ENCODE data around the gene WAS.
"Not testable (repeated sequence)": the region's sequence is repeated elsewhere in the genome, so short reads cannot be mapped to it uniquely, and the experiment has no call there.

WAS gene

DNA sequence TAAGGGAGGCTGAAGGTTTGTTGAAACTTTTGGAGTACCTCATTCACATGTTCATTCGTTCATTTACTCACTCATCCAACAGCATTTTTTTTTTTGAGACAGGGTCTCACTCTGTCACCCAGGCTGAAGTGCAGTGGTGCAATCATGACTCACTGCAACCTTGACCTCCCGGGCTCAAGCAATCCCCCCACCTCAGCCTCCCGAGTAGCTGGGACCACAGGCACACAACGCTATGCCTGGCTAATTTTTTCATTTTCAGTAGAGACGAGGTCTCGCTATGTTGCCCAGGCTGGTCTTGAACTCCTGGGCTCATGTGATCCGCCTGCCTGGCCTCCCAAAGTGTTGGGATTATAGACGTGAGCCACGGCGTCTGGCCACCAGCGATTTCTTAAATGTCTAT, 15.4 kb upstream of the WAS start:
- not testable (repeated sequence) for H3K4me3 ChIP-seq (ENCODE audit: low read length); H3K9me3 ChIP-seq (ENCODE audit: low read length); H3K27me3 ChIP-seq (ENCODE audit: insufficient read depth, low read length); H3K4me1 ChIP-seq (ENCODE audit: insufficient read depth, low read length); H2AFZ ChIP-seq (ENCODE audit: low read depth, low read length); H3K36me3 ChIP-seq (ENCODE audit: insufficient read depth, low read length)

DNA sequence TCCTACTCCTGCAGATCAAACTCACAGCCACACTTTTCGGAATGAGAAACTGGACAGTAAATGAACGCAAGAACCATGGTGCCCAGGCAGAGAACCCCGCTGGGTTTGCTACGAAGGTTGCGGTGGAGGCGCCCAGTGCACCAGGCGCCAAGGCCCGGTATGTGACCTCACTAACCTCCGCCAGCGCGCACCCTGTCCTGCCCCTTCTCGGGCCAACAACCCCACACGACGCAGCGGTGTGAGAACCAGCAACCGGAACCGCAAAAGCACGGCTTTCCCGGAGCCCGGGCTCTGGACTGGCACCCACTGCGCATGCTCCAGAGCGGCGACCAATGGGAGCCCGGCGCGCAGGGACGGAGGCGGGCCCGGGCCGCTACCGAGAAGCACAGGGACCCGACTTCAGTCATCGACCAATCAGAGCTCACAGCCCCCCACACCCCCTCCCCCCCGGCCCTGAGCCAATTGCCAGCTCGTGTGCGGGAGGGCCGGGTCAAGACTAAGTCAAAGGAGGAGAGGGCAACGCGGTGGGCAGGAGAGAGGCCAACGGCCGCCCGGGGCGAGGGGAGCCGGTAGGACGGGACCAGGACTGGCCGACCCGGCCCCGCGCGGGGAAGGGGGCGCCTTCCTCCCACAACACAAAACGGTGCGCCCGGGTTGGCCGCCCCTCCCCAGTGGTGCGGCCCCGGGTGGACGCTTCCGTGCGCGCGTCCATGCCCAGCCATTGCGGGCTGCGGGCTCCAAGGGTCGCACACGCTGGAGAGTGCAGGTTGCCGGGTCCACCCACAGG, 7.3 kb upstream of the WAS start:
- H2AFZ ChIP-seq (ENCODE audit: low read depth, low read length) = no peak overlapping the region

DNA sequence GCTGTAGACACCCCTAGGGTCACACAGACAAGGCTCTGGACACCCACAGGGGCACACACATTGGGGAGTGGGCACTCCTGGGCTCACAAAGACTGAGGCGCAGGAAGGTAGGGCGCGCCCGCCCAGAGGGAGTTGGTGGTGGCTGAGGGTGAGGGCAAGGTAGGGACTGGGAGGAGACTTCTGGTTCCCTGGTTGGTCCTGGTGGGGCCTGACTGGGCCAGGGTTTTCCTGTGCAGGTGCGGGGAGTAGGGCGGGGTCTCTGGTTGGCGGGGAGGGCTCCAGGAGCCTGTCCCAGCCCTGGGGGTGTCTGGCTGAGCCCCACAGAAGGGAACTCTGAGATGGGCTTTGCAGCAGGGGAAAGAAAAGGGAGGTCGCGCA, 6.7 kb upstream of the WAS start:
- Histone ChIP-seq H2AFZ (ENCODE audit: low read depth, low read length) (no peak overlapping the region), H3K36me3 (ENCODE audit: insufficient read depth, low read length) (no peaks in the 10 kb centered on the region), H3K9me3 (ENCODE audit: low read length) (no peaks in the 10 kb centered on the region), H3K27me3 (ENCODE audit: insufficient read depth, low read length) (no peaks in the 10 kb centered on the region), H3K4me1 (ENCODE audit: insufficient read depth, low read length) (peaks cover 23% of the 10 kb centered on the region), H3K4me3 (ENCODE audit: low read length) (peak overlapping the region; percentile 65)

More for the DNA sequence above, 7.3 kb upstream of the WAS start:
- peaks cover 23% of the 10 kb centered on the region for H3K4me1 ChIP-seq (ENCODE audit: insufficient read depth, low read length)
- no peaks in the 10 kb centered on the region for H3K27me3 ChIP-seq (ENCODE audit: insufficient read depth, low read length)
- no peaks in the 10 kb centered on the region for H3K9me3 ChIP-seq (ENCODE audit: low read length)
- peak overlapping the region; percentile 65 for H3K4me3 ChIP-seq (ENCODE audit: low read length)
- no peaks in the 10 kb centered on the region for H3K36me3 ChIP-seq (ENCODE audit: insufficient read depth, low read length)

DNA sequence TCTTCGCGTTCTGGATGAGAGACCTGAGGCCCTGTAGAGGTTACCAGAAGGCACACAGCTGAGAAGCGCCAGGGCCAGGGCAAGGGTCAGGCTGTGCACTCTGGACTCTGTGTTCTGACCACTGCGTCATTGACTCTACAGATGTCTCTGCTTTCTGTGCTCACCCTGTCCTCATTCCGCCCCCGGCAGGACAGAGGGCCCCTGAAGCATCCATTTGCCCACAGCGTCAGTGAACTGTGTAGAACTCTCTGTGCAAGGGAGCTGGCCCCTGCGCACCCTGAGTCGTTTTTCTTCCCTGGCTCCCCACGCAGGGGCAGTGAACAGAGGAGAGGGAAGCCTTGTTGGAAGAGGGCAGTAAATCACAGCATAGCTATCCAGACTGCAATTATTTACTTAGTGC, 6.1 kb upstream of the WAS start:
- H3K4me1 ChIP-seq (ENCODE audit: insufficient read depth, low read length) = peaks cover 23% of the 10 kb centered on the region
- H3K27me3 ChIP-seq (ENCODE audit: insufficient read depth, low read length) = no peaks in the 10 kb centered on the region
- no peaks in the 10 kb centered on the region for H3K9me3 ChIP-seq (ENCODE audit: low read length)
- H3K4me3 ChIP-seq (ENCODE audit: low read length) = peak overlapping the region; percentile 65
- H3K36me3 ChIP-seq (ENCODE audit: insufficient read depth, low read length) = no peaks in the 10 kb centered on the region
- H2AFZ ChIP-seq (ENCODE audit: low read depth, low read length) = no peak overlapping the region

DNA sequence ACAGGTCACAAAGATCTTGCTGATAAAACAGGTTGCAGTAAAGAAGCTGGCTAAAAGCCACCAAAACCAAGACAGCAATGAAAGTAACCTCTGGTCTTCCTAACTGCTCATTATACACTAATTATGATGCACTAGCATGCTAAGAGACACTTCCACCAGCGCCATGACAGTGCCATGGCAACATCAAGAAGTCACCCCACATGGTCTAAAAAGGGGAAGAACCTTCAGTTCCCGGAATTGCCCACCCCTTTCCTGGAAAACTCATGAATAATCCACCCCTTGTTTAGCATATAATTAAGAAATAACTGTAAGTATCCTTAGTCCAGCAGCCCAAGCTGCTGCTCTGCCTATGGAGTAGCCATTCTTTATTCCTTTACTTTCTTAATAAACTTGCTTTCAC, 3.1 kb upstream of the WAS start:
- not testable (repeated sequence) for H2AFZ ChIP-seq (ENCODE audit: low read depth, low read length); H3K9me3 ChIP-seq (ENCODE audit: low read length); H3K4me3 ChIP-seq (ENCODE audit: low read length); H3K36me3 ChIP-seq (ENCODE audit: insufficient read depth, low read length); H3K27me3 ChIP-seq (ENCODE audit: insufficient read depth, low read length)
- peaks cover 23% of the 10 kb centered on the region for H3K4me1 ChIP-seq (ENCODE audit: insufficient read depth, low read length)

DNA sequence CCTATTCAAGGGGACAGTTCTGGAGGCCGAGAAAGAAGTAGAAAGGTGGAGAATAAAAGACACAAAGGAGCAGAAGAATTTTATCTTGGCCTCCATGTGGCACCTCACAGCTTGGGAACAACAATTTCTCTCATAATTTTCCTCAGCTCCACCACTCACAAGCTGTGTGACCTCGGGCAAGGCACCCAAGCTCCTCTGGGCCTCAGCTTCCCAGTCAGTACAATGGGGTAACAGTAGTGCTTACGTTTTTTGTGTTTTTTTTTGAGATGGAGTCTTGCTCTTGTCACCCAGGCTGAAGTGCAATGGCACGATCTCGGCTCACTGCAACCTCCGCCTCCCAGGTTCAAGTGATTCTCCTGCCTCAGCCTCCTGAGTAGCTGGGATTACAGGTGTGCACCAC, 2.7 kb upstream of the WAS start:
- H3K9me3 ChIP-seq (ENCODE audit: low read length); H3K27me3 ChIP-seq (ENCODE audit: insufficient read depth, low read length); H3K36me3 ChIP-seq (ENCODE audit: insufficient read depth, low read length); H2AFZ ChIP-seq (ENCODE audit: low read depth, low read length); H3K4me3 ChIP-seq (ENCODE audit: low read length): not testable (repeated sequence)
- peaks cover 23% of the 10 kb centered on the region for H3K4me1 ChIP-seq (ENCODE audit: insufficient read depth, low read length)

DNA sequence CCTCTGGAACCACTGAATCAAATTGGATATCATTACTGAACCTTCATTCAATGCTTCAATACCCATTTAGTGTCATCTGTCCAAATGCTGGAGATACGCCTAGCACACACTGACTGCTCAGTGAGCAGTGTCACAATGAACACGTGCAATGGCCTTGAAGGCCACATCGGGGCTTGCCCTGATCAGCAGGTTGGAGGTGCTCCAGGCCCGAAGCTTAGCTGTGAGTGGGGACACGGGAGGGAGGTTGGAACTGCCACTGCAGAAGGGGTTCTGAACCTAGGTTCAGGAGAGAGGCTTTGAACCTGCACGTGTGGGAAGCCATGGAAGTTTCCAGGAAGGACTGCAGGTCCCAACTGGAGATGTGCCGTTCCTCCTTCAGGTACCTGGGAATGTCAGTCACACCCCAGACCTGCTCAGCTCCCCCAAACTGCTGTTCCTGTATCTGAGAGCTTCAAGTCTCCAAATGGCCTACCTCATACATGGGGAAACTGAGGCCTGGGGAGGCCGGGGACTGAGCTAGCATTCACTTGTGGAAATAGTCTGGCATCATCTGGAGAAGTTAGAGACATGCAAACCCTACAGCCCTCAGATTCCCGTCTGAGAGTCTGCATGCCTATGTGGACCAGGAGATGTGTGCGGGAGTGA, 1.9 kb upstream of the WAS start:
- Histone ChIP-seq H2AFZ (ENCODE audit: low read depth, low read length) (no peak overlapping the region), H3K27me3 (ENCODE audit: insufficient read depth, low read length) (no peaks in the 10 kb centered on the region), H3K9me3 (ENCODE audit: low read length) (no peaks in the 10 kb centered on the region), H3K4me1 (ENCODE audit: insufficient read depth, low read length) (peaks cover 23% of the 10 kb centered on the region), H3K36me3 (ENCODE audit: insufficient read depth, low read length) (no peaks in the 10 kb centered on the region), H3K4me3 (ENCODE audit: low read length) (no peak overlapping the region)

DNA sequence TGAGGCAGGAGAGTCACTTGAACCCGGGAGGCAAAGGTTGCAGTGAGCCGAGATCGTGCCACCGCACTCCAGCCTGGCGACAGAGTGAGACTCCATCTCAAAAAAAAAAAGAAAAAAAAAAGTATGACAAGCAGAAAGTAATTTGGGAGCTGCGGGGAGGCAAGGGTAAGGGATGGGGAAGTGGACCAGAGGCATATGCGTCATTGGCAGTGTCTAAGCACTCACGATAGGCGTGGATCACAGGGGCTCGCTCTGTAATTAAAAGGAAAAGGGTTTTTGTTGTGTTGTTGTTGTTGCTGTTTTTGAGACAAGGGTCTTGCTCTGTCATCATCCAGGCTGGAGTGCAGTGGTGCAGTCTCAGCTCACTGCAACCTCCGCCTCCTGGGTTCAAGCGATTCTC, 804 bp upstream of the WAS start:
- H3K4me1 ChIP-seq (ENCODE audit: insufficient read depth, low read length) = peaks cover 16% of the 10 kb centered on the region
- not testable (repeated sequence) for H3K27me3 ChIP-seq (ENCODE audit: insufficient read depth, low read length); H3K9me3 ChIP-seq (ENCODE audit: low read length); H2AFZ ChIP-seq (ENCODE audit: low read depth, low read length); H3K4me3 ChIP-seq (ENCODE audit: low read length); H3K36me3 ChIP-seq (ENCODE audit: insufficient read depth, low read length)

DNA sequence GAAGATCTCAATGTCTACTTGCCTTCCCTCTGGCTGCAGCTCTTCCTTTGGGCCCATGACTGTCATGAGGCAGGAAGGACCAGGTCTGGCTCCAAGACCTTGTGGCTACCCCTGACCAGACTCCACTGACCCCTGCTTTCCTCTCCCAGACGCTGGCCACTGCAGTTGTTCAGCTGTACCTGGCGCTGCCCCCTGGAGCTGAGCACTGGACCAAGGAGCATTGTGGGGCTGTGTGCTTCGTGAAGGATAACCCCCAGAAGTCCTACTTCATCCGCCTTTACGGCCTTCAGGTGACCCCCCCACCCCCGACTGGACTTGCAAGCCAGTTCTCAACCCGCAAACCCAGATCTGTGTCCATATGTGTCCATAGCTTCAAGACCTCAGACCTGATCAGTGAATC, 535 bp downstream of the WAS start:
- Histone ChIP-seq H3K4me1 (ENCODE audit: insufficient read depth, low read length) (peaks cover 13% of the 10 kb centered on the region), H2AFZ (ENCODE audit: low read depth, low read length) (no peak overlapping the region), H3K9me3 (ENCODE audit: low read length) (no peaks in the 10 kb centered on the region), H3K4me3 (ENCODE audit: low read length) (no peak overlapping the region), H3K27me3 (ENCODE audit: insufficient read depth, low read length) (no peaks in the 10 kb centered on the region), H3K36me3 (ENCODE audit: insufficient read depth, low read length) (no peaks in the 10 kb centered on the region)

DNA sequence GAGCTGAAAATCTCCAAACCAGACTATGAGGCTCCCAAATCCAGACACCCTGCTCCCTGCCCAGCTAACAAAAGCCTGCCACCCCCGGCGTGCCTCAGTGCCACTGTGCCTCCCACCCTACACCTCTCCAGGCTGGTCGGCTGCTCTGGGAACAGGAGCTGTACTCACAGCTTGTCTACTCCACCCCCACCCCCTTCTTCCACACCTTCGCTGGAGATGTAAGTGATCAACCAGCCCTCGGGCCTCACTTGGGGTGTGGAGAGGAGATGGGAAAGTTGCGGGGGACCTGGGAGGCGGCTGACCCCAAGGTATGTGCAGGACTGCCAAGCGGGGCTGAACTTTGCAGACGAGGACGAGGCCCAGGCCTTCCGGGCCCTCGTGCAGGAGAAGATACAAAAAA, 1.8 kb downstream of the WAS start:
- H3K9me3 ChIP-seq (ENCODE audit: low read length) = no peaks in the 10 kb centered on the region
- H3K27me3 ChIP-seq (ENCODE audit: insufficient read depth, low read length) = no peaks in the 10 kb centered on the region
- no peak overlapping the region for H2AFZ ChIP-seq (ENCODE audit: low read depth, low read length)
- no peaks in the 10 kb centered on the region for H3K36me3 ChIP-seq (ENCODE audit: insufficient read depth, low read length)
- no peak overlapping the region for H3K4me3 ChIP-seq (ENCODE audit: low read length)
- peaks cover 10% of the 10 kb centered on the region for H3K4me1 ChIP-seq (ENCODE audit: insufficient read depth, low read length)

DNA sequence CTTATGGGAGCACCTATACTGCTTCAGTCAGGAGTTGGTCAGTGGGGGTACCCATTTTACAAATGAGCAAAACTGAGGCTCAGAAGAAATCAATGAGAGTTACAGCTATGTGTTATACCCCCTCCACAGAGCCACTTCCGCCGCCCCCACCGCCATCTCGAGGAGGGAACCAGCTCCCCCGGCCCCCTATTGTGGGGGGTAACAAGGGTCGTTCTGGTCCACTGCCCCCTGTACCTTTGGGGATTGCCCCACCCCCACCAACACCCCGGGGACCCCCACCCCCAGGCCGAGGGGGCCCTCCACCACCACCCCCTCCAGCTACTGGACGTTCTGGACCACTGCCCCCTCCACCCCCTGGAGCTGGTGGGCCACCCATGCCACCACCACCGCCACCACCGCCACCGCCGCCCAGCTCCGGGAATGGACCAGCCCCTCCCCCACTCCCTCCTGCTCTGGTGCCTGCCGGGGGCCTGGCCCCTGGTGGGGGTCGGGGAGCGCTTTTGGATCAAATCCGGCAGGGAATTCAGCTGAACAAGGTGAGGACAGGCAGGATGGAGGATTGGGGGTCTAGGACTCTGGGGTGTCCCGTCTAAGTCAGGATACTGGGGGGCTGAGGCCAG, 5.0 kb downstream of the WAS start:
- Histone ChIP-seq H3K9me3 (ENCODE audit: low read length) (no peaks in the 10 kb centered on the region), H3K4me1 (ENCODE audit: insufficient read depth, low read length) (peaks cover 7% of the 10 kb centered on the region), H3K4me3 (ENCODE audit: low read length) (no peak overlapping the region), H3K36me3 (ENCODE audit: insufficient read depth, low read length) (no peaks in the 10 kb centered on the region), H3K27me3 (ENCODE audit: insufficient read depth, low read length) (no peaks in the 10 kb centered on the region), H2AFZ (ENCODE audit: low read depth, low read length) (no peak overlapping the region)

DNA sequence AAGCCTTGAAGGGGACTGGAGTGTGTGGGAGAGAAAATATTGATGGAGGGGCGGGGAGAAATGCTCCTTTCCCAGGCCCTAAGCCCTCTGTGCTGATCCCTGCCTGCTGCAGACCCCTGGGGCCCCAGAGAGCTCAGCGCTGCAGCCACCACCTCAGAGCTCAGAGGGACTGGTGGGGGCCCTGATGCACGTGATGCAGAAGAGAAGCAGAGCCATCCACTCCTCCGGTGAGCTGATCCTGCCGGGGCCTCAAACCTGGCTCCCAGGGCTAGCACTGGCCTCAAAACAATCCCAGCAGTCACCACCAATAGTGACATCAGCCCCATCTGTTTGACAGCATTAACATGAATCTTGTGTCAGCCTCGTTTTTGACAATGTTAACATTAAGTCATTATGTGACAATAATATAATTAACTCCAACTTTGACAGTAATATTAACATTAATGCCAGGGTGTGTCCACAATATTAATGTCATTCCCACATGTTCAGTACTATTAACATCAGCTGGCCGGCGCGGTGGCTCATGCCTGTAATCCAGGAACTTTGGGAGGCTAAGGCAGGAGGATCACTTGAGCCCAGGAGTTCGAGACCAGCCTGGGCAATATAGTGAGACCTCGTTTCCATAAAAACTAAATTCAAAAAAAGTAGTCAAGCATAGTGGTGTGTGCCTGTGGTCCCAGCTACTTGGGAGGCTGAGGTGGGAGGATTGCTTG, 5.8 kb downstream of the WAS start:
- no peak overlapping the region for H3K4me3 ChIP-seq (ENCODE audit: low read length)
- peaks cover 7% of the 10 kb centered on the region for H3K4me1 ChIP-seq (ENCODE audit: insufficient read depth, low read length)
- no peak overlapping the region for H2AFZ ChIP-seq (ENCODE audit: low read depth, low read length)
- H3K27me3 ChIP-seq (ENCODE audit: insufficient read depth, low read length) = no peaks in the 10 kb centered on the region
- no peaks in the 10 kb centered on the region for H3K9me3 ChIP-seq (ENCODE audit: low read length)
- H3K36me3 ChIP-seq (ENCODE audit: insufficient read depth, low read length) = no peaks in the 10 kb centered on the region

DNA sequence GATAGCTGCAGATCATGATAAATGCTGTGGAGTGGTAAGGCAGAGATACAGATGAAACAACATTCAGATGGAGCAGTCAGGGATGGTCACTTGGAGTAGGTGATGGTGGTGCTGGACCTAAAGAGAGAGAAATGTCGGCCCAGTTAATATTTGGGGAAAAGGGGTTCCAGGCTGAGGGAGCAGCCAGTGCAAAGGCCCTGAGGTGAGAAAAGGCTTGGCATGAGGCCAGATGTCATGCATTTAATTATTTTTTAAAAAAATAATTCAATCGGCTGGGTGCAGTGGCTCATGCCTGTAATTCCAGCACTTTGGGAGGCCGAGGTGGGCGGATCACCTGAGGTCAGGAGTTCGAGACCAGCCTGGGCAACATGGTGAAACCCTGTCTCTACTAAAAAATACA, 8.1 kb downstream of the WAS start:
- H3K4me3 ChIP-seq (ENCODE audit: low read length); H3K36me3 ChIP-seq (ENCODE audit: insufficient read depth, low read length); H3K9me3 ChIP-seq (ENCODE audit: low read length); H2AFZ ChIP-seq (ENCODE audit: low read depth, low read length); H3K27me3 ChIP-seq (ENCODE audit: insufficient read depth, low read length): not testable (repeated sequence)
- H3K4me1 ChIP-seq (ENCODE audit: insufficient read depth, low read length) = peaks cover 18% of the 10 kb centered on the region

All from neuron (in vitro differentiated cells).